ENCODE measurements around the gene TTLL9.

GRCh38 chr20:31916708-31917107 lies 46.3 kb downstream of the TTLL9 start:
- TF ChIP-seq CTCF (IDR thresholded peaks at IDR 0.05) (no peak), POLR2A (IDR thresholded peaks at IDR 0.05) (no peak), POLR2AphosphoS5 (IDR thresholded peaks at IDR 0.05) (no peak), EP300 (IDR thresholded peaks at IDR 0.05) (no peak)

Measured in suprapubic skin (tissue), 4 donors.